GM19238 (cell line): Measurements from ENCODE around the gene TOM1L2.
"Not testable (repeated sequence)": the region's sequence is repeated elsewhere in the genome, so short reads cannot be mapped to it uniquely, and the experiment has no call there.

Source experiments
- DNase-seq: peaks from one replicate; pipeline ENCODE4 v3.0.0; 2011; ENCODE audit warnings: low spot score; ENCODE audit not compliant: insufficient read length

The TOM1L2 gene

DNA sequence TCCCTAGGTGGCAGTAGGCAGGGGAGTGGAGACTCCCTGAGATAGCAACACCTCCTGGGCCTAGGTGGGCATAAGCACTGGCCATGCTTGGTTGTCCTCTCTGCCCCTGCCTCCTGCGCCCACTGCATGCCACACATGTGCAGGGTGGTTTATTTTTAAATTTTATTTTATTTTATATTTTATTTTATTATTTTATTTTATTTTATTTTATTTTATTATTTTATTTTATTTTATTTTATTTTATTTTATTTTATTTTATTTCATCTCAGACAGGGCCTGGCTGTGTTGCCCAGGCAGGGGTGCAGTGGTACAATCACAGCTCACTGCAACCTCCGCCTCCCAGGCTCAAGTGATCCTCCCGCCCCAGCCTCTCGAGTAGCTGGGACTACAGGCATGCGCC, 164.0 kb downstream of the TOM1L2 start:
- DNase-seq, result not testable (repeated sequence)

DNA sequence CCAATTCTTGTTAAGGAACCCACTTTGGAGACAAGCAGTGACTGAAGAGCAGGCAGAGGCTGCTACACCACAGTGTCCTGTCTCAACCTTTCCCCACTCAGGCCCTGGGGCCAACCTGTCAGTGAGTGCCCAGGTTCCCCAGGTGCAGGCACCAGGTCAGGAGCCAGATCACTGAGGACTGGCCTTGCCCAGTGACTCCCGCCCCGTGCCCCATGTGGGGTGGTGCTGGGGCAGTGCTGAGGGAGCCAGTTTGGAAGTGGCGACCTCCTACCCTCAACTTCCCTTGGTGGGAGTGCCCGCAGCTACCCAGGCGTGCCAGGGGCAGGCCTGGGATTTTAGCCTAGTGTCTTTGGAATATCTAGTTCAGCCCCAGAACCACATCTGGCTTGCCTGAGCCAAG, 164.8 kb downstream of the TOM1L2 start:
- DNase-seq, result no peak

DNA sequence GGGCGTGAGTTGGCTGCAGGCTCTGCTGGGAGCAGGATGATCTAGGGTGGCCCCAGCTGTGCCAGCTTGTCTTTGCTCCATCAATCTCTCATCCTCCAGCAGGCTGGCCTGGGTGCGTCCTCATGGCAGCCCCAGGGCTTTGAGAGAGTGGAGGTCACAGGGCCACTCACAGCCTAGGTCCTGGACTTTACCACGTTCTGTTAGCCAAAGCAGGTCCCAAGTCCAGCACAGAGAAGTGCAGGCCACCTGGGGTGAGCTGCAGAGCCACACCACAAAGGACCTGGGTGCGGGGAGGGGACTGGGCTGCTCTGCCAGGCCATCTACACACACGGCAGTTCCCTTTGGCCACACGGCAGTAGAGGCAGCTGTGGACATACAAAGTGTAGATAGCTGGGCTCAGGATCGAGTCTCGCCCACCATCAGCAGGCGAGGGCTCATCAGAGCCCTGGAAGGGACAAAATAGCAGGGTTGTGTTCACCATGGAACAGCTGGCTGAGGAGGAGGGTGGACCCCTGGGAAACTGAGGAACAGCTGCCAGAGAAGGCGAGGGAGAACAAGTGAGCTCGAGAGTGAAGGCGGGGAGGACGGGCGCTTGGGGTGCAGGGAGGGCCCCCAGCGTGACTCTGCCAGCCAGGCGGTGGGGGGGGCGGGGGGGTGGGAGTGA, 165.5 kb downstream of the TOM1L2 start:
- DNase-seq, result no peak

DNA sequence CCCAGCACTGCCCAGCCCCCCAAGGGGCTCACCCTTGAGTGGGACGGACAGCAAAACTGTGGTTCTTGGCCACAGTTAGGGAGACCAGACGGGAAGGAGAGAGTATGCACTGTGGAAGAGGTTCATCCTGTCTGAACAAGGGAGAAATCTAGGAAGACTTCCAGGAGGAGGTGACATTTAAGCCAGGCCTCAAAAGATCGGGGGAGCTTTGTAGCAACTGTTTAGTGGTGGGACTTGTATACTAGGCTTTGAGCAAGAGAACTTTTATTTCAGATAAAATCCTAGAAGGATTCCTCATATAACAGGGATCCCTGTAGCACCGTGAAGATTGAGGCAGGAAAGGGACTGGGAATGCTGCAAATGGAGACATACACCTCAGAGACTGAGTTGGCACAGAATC, 166.2 kb downstream of the TOM1L2 start:
- DNase-seq, result no peak

DNA sequence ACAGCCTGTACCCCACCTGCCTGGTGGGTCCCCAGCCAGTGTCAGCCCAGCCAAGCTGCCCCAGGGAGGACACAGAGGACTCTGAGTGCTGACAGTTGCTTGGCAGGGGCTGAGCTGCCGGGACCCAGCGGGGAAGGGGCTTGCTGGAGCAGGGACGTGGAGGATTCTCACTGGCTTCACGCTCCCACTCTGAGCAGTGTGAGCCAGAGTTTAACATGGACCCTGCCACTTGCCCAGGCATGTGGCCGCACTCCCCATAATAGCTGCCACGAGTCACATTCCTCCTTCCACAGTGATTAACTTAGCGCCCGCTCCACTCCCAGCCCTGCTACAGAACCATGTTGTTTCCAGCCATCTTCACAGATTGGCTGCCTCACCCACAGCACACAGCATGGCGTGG, 166.6 kb downstream of the TOM1L2 start:
- no peak for DNase-seq

DNA sequence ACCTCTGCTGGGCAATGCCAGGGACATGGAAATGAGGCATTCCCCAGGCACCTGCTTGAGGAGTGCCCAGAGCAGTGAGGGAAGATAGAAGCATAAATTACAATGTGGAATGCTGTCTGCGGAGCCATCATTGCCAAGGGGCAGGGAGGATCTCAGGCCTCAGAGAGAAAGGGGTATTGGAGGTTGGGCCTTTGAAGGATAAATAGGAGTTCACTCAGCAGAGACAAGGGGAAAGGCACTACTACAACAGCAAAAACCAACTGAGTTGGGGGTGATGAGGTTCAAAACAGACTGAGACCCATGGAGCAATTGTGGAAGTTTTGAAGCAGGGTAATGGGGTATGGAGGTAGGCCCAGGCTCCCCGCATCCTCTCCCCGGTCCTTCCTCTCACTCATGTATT, 168.2 kb downstream of the TOM1L2 start:
- DNase-seq, result no peak

DNA sequence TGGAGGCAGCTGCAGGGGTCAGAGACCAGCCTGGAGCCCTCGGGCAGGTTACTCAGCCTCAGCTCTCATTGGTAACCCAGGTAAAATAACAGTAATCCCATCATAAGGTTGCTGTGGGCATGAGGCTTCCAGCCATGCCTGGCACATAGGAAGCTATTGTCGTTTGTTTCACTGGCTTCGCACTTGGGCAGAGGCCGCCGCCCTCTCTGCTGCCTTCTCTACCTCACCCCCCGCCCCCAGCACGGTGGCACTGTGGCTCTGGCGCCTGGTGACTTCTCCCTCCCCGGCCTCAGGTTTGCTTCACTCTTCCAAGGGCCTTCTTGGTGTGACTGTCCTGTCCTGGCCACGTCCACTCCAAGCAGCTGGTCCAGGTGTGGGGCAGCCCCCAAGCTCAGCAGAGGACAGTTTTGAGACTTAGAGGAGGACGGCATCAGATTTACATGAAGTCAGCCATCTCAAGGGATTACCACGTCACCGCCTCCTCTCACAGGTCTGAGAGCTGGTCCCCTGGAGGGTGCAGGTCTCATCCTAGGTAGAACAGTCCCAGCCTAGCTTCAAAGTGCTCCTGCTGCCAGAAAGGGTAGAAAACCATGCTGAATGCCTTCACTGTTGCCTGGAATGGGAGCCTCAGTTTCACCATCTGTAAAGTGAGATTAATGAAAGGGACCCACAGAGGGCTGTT, 170.3 kb downstream of the TOM1L2 start:
- DNase-seq, result no peak

DNA sequence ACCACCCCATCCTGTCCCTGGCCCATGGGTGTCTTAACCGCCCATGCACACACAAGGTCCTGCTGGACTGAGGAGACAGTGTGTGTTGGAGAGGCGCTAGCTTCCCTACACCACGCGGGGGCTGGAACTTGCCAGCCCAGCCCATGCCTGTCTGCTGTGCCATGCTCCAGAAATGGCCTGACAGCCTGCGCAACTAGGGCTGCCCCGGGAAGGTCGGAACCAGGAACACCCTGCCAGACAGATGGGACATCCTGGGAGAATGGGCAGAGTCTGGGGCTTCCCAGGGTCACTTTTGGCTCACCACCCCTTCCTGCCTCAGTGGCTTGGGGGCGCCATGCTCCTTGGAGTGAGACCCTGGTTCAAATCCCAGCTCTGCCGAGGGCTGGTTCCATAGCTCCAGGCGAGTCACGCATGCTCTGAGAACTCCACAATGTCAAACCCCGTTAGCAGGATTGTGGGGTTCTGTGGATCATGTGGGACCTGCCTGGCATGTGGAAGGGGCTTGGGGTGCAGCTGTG, 171.6 kb downstream of the TOM1L2 start:
- DNase-seq, result no peak

DNA sequence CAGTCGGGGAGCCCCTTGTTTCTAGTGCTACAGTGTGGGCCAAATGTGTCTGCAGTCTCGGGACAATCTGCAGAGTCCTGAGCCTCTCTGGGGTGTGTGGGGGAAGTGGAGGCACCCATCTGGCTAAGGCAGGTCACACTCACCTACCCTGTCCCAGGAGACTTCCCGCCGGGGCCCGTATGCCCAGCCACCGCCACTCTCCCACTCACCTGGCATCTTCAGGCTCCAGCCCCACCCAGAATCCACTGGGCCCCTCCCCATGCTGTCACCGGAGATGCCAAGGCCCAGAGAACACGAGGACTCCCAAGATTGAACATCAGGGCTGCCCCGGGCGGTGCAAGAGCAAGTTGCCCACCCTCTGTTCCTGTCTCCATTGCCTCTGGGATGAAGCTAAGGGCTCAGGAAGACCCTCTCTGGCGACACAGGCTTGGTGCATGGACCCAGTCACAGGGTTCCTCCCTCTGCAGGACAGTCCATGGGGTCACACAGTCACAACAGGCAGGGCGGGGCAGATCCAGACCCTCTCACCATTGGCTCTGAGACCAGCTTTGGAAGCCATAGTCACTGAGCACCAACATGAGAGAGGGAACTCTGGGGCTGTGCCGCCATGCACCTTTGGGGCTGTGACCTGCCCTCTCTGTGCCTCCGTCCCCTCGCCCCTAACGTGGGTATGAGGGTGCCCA, 173.5 kb downstream of the TOM1L2 start:
- no peak for DNase-seq

DNA sequence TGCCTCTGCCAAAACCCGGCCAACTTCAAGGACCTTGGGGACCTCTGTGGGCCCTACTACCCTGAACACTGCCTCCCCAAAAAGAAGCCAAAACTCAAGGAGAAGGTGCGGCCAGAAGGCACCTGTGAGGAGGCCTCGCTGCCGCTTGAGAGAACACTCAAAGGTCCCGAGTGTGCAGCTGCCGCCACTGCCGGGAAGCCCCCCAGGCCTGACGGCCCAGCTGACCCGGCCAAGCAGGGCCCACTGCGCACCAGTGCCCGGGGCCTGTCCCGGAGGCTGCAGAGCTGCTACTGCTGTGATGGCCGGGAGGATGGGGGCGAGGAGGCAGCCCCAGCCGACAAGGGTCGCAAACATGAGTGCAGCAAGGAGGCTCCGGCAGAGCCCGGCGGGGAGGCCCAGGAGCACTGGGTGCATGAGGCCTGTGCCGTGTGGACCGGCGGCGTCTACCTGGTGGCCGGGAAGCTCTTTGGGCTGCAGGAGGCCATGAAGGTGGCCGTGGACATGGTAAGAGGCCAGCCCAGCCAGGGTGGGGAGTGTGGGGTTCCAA, 174.1 kb downstream of the TOM1L2 start:
- no peak for DNase-seq

DNA sequence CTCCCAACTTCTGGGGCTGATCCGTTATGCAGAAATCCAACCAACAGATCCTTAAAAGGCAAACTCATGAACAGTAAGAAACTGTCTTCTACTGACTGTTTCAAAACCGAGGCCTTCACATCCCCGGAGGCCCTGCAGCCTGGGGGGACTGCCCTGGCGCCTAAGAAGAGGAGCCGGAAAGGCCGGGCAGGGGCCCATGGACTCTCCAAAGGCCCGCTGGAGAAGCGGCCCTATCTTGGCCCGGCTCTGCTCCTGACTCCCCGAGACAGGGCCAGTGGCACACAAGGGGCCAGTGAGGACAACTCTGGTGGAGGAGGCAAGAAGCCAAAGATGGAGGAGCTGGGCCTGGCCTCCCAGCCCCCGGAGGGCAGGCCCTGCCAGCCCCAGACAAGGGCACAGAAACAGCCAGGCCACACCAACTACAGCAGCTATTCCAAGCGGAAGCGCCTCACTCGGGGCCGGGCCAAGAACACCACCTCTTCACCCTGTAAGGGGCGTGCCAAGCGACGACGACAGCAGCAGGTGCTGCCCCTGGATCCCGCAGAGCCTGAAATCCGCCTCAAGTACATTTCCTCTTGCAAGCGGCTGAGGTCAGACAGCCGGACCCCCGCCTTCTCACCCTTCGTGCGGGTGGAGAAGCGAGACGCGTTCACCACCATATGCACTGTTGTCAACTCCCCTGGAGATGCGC, 174.9 kb downstream of the TOM1L2 start:
- no peak for DNase-seq

DNA sequence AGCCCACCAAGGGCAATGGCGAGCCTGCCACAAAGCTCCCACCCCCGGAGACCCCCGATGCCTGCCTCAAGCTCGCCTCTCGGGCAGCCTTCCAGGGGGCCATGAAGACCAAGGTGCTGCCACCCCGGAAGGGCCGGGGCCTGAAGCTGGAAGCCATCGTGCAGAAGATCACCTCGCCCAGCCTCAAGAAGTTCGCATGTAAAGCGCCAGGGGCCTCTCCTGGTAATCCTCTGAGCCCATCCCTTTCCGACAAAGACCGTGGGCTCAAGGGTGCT, 175.5 kb downstream of the TOM1L2 start:
- DNase-seq, result no peak

DNA sequence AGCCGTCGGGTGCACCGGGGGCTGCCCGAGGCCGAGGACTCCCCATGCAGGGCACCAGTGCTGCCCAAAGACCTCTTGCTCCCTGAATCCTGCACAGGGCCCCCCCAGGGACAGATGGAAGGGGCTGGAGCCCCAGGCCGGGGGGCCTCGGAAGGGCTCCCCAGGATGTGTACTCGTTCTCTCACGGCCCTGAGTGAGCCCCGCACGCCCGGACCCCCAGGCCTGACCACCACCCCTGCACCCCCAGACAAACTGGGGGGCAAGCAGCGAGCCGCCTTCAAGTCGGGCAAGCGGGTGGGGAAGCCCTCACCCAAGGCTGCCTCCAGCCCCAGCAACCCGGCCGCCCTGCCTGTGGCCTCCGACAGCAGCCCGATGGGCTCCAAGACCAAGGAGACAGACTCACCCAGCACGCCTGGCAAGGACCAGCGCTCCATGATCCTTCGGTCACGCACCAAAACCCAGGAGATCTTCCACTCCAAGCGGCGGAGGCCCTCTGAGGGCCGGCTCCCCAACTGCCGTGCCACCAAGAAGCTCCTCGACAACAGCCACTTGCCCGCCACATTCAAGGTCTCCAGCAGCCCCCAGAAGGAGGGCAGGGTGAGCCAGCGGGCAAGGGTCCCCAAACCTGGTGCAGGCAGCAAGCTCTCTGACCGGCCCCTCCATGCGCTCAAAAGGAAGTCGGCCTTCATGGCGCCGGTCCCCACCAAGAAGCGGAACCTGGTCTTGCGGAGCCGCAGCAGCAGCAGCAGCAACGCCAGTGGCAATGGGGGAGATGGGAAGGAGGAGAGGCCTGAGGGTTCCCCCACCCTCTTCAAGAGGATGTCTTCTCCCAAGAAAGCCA, 176.0 kb downstream of the TOM1L2 start:
- no peak for DNase-seq

DNA sequence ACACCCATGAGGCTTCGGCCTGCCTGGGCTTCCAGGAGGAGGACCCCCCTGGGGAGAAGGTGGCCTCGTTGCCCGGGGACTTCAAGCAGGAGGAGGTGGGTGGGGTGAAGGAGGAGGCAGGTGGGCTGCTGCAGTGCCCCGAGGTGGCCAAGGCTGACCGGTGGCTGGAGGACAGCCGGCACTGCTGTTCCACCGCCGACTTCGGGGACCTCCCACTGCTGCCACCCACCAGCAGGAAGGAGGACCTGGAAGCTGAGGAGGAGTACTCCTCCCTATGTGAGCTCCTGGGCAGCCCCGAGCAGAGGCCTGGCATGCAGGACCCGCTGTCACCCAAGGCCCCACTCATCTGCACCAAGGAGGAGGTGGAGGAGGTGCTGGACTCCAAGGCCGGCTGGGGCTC, 176.9 kb downstream of the TOM1L2 start:
- no peak for DNase-seq

DNA sequence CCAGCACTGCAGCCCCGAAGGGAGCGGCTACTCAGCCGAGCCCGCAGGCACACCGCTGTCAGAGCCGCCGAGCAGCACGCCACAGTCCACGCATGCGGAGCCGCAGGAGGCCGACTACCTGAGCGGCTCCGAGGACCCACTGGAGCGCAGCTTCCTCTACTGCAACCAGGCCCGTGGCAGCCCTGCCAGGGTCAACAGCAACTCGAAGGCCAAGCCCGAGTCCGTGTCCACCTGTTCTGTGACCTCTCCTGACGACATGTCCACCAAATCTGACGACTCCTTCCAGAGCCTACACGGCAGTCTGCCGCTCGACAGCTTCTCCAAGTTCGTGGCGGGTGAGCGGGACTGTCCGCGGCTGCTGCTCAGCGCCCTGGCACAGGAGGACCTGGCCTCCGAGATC, 177.8 kb downstream of the TOM1L2 start:
- DNase-seq, result no peak
